Activated CD8-positive, alpha-beta T cell treated with anti-CD3 and anti-CD28 coated beads, Interleukin-2, amount 10 ng/mL, durations not matched to agents 7 days and 5 days (primary cell): ENCODE results near the gene PTK7. TPM values are rescaled to one million over a fixed set of nuclear protein-coding genes. Genes with fewer than 3 reads are reported as not detected.
A peak's percentile ranks its signal among the peaks of the same experiment; 100 is the strongest.
"Not testable (repeated sequence)": the region's sequence is repeated elsewhere in the genome, so short reads cannot be mapped to it uniquely, and the experiment has no call there.

Experiments
- ATAC-seq: fragments of 150-1000 bp; cut with Tn5 transposase; one replicate; pipeline ENCODE4 v1.10.0; 2021; ENCODE audit warnings: moderate library complexity
- CTCF ChIA-PET: fragments of 350-600 bp; sonication (Branson Sonifier 250); formaldehyde crosslinking; loops from one replicate; lab custom pipeline; 2021; ENCODE audit warnings: antibody characterized with exemption; lab: Charles Lee
- POLR2A ChIA-PET: fragments of 350-600 bp; sonication (Branson Sonifier 250); formaldehyde crosslinking; loops from one replicate; lab custom pipeline; 2021; ENCODE audit warnings: antibody characterized with exemption; lab: Charles Lee
- DNase-seq: peaks from one replicate; pipeline ENCODE4 v3.0.0-alpha.2; 2020
- H3K27ac Mint-ChIP-seq: one replicate; pipeline ENCODE4 v1.8.0; 2021; ENCODE audit warnings: mild to moderate bottlenecking, mixed read lengths
- H3K27me3 Mint-ChIP-seq: one replicate; pipeline ENCODE4 v1.8.0; 2021; ENCODE audit warnings: low read depth, mixed read lengths
- H3K36me3 Mint-ChIP-seq: one replicate; pipeline ENCODE4 v1.8.0; 2021; ENCODE audit warnings: low read depth, mixed read lengths
- H3K4me1 Mint-ChIP-seq: one replicate; pipeline ENCODE4 v1.8.0; 2021; ENCODE audit warnings: low read depth, mixed read lengths
- H3K4me3 Mint-ChIP-seq: one replicate; pipeline ENCODE4 v1.8.0; 2021; ENCODE audit warnings: mild to moderate bottlenecking, mixed read lengths
- H3K9me3 Mint-ChIP-seq: one replicate; pipeline ENCODE4 v1.8.0; 2022; ENCODE audit warnings: mixed read lengths; ENCODE audit not compliant: insufficient read depth
- total RNA-seq, 2 experiments: library from RNA; stranded (reverse); gene quantifications; one replicate each; pipeline ENCODE4 v1.2.3, GENCODE V29; 2021

Gene PTK7
- total RNA-seq, 2 experiments from 2014 or later, result 1.2 to 1.8 TPM

- DNase-seq, result no peak
- ChIA-PET POLR2A (no interaction called here), CTCF (interaction anchor here (4.7 kb wide), 1 partner anchor 66 kb away, joined by 22 read pairs; no protein-coding TSS in a partner anchor)
- Mint-ChIP-seq H3K27ac (no peak overlapping the region), H3K27me3 (peaks cover 29% of the 10 kb centered on the region), H3K9me3 (no peaks in the 10 kb centered on the region), H3K4me1 (peaks cover 7% of the 10 kb centered on the region), H3K36me3 (no peaks in the 10 kb centered on the region), H3K4me3 (peak overlapping the region; percentile 40)
- peak; percentile 20 for ATAC-seq
Observed at GRCh38 chr6:43076464-43077332, 584 bp downstream of the PTK7 start.

- POLR2A ChIA-PET, result interaction anchor here (0.8 kb wide), 1 partner anchor 148 kb away, joined by 4 read pairs; the partner anchor contains the start of gene CNPY3
- CTCF ChIA-PET, result interaction anchor here (4.7 kb wide), 1 partner anchor 65 kb away, joined by 22 read pairs; no protein-coding TSS in a partner anchor
- no peak for ATAC-seq
- Mint-ChIP-seq H3K4me3 (peak overlapping the region; percentile 40), H3K27me3 (peaks cover 30% of the 10 kb centered on the region), H3K4me1 (peaks cover 8% of the 10 kb centered on the region), H3K27ac (no peak overlapping the region), H3K9me3 (no peaks in the 10 kb centered on the region), H3K36me3 (no peaks in the 10 kb centered on the region)
- DNase-seq, result no peak
Observed at GRCh38 chr6:43077333-43077809, 1.3 kb downstream of the PTK7 start.

- ChIA-PET POLR2A (interaction anchor here (0.8 kb wide), 1 partner anchor 149 kb away, joined by 4 read pairs; the partner anchor contains the start of gene CNPY3), CTCF (interaction anchor here (4.7 kb wide), 1 partner anchor 65 kb away, joined by 22 read pairs; no protein-coding TSS in a partner anchor)
- Mint-ChIP-seq H3K27ac (no peak overlapping the region), H3K36me3 (no peaks in the 10 kb centered on the region), H3K4me3 (no peak overlapping the region), H3K27me3 (peaks cover 33% of the 10 kb centered on the region), H3K4me1 (peaks cover 8% of the 10 kb centered on the region), H3K9me3 (no peaks in the 10 kb centered on the region)
- no peak for DNase-seq
- ATAC-seq, result no peak
Observed at GRCh38 chr6:43077981-43078511, 1.9 kb downstream of the PTK7 start.

GRCh38 chr6:43078691-43079090 lies 2.6 kb downstream of the PTK7 start:
- ChIA-PET CTCF (no interaction called here), POLR2A (no interaction called here)
- Mint-ChIP-seq H3K36me3 (no peaks in the 10 kb centered on the region), H3K9me3 (no peaks in the 10 kb centered on the region), H3K27me3 (peaks cover 33% of the 10 kb centered on the region), H3K4me3 (no peak overlapping the region), H3K27ac (no peak overlapping the region), H3K4me1 (peaks cover 8% of the 10 kb centered on the region)
- no peak for ATAC-seq
- no peak for DNase-seq

GRCh38 chr6:43081043-43081442 lies 4.9 kb downstream of the PTK7 start:
- no peak overlapping the region for H3K4me3 Mint-ChIP-seq
- peaks cover 8% of the 10 kb centered on the region for H3K4me1 Mint-ChIP-seq
- DNase-seq (no peak), ATAC-seq (no peak)
- no peaks in the 10 kb centered on the region for H3K36me3 Mint-ChIP-seq
- CTCF ChIA-PET, result no interaction called here
- H3K9me3 Mint-ChIP-seq, result no peaks in the 10 kb centered on the region
- POLR2A ChIA-PET, result interaction anchor here (0.5 kb wide), 1 partner anchor 402 kb away, joined by 3 read pairs; no protein-coding TSS in a partner anchor
- H3K27ac Mint-ChIP-seq, result no peak overlapping the region
- H3K27me3 Mint-ChIP-seq, result peaks cover 27% of the 10 kb centered on the region

- peaks cover 27% of the 10 kb centered on the region for H3K27me3 Mint-ChIP-seq
- H3K4me3 Mint-ChIP-seq, H3K9me3 Mint-ChIP-seq, ATAC-seq, DNase-seq, H3K27ac Mint-ChIP-seq, POLR2A ChIA-PET, H3K4me1 Mint-ChIP-seq, H3K36me3 Mint-ChIP-seq: not testable (repeated sequence)
- CTCF ChIA-PET, result interaction anchor here (1.1 kb wide), 1 partner anchor 13 kb away, joined by 3 read pairs; no protein-coding TSS in a partner anchor
Observed at GRCh38 chr6:43081922-43082321, 5.8 kb downstream of the PTK7 start.

GRCh38 chr6:43082806-43083655 lies 6.9 kb downstream of the PTK7 start:
- DNase-seq, result no peak
- Mint-ChIP-seq H3K27ac (no peak overlapping the region), H3K4me3 (no peak overlapping the region), H3K4me1 (peaks cover 2% of the 10 kb centered on the region), H3K36me3 (no peaks in the 10 kb centered on the region), H3K9me3 (no peaks in the 10 kb centered on the region), H3K27me3 (peaks cover 17% of the 10 kb centered on the region)
- no peak for ATAC-seq
- POLR2A ChIA-PET, result no interaction called here
- CTCF ChIA-PET, result interaction anchor here (1.1 to 1.2 kb wide), 2 partner anchors 14 to 60 kb away, joined by 3 to 4 read pairs; no protein-coding TSS in a partner anchor

- POLR2A ChIA-PET, result no interaction called here
- ATAC-seq (no peak), DNase-seq (no peak)
- Mint-ChIP-seq H3K4me1 (peaks cover 2% of the 10 kb centered on the region), H3K27ac (no peak overlapping the region), H3K9me3 (no peaks in the 10 kb centered on the region), H3K27me3 (peaks cover 5% of the 10 kb centered on the region), H3K36me3 (no peaks in the 10 kb centered on the region), H3K4me3 (no peak overlapping the region)
- CTCF ChIA-PET, result no interaction called here
Observed at GRCh38 chr6:43086022-43086658, 10.0 kb downstream of the PTK7 start.

- no peak for ATAC-seq
Observed at GRCh38 chr6:43088654-43089056, 12.5 kb downstream of the PTK7 start.

GRCh38 chr6:43089467-43089866 lies 13.4 kb downstream of the PTK7 start:
- POLR2A ChIA-PET, result interaction anchor here (0.6 kb wide), 1 partner anchor 343 kb away, joined by 3 read pairs; no protein-coding TSS in a partner anchor
- no peak overlapping the region for H3K4me3 Mint-ChIP-seq
- no peak overlapping the region for H3K27ac Mint-ChIP-seq
- H3K27me3 Mint-ChIP-seq, result no peaks in the 10 kb centered on the region
- DNase-seq (no peak), ATAC-seq (no peak)
- CTCF ChIA-PET, result interaction anchor here (1.0 kb wide), 1 partner anchor 54 kb away, joined by 4 read pairs; no protein-coding TSS in a partner anchor
- peaks cover 10% of the 10 kb centered on the region for H3K4me1 Mint-ChIP-seq
- H3K36me3 Mint-ChIP-seq, result no peaks in the 10 kb centered on the region
- H3K9me3 Mint-ChIP-seq, result no peaks in the 10 kb centered on the region

More at GRCh38 chr6:43088654-43089056, 12.5 kb downstream of the PTK7 start:
- Mint-ChIP-seq H3K9me3 (no peaks in the 10 kb centered on the region), H3K4me3 (no peak overlapping the region), H3K27ac (no peak overlapping the region), H3K4me1 (peaks cover 10% of the 10 kb centered on the region), H3K27me3 (no peaks in the 10 kb centered on the region), H3K36me3 (no peaks in the 10 kb centered on the region)
- ChIA-PET CTCF (no interaction called here), POLR2A (no interaction called here)
- DNase-seq, result no peak
